Fibroblast of lung (primary cell): Measurements from ENCODE around the gene ACSS1.

ENCODE experiments used
- CTCF ChIP-seq, 2 donors: IDR thresholded peaks in 1 of 2; conservative IDR thresholded peaks in 1 of 2; 1 replicate in 1 of 2; 2 replicates in 1 of 2; pipeline ENCODE4 v1.5.1; 2011 to 2012; ENCODE audit warnings: low read length in 2 of 2, control low read depth in 1 of 2, inconsistent platforms in 1 of 2, low read depth in 1 of 2, mild to moderate bottlenecking in 1 of 2
- EZH2 ChIP-seq: IDR thresholded peaks from 2 replicates; pipeline ENCODE4 v1.5.1; 2012; ENCODE audit warnings: low read length, control low read depth, mild to moderate bottlenecking; ENCODE audit errors: missing control alignments

GRCh38 chr20:25038591-25039015 lies 19.3 kb downstream of the ACSS1 start:
- TF ChIP-seq CTCF (conservative IDR thresholded peaks at IDR 0.05 in 1 of 2, IDR thresholded peaks at IDR 0.05 in 1 of 2; ENCODE audit: low read depth in 1 of 2, low read length in 2 of 2) = no peak
- TF ChIP-seq EZH2 = no peak
